GM23338 (cell line): ENCODE results near the gene SFSWAP. TPM values are rescaled to one million over a fixed set of nuclear protein-coding genes. Genes with fewer than 3 reads are reported as not detected.

Source experiments
- ATAC-seq: fragments of 200-7000 bp; cut with Tn5 transposase; 3 replicates; pipeline ENCODE4 v1.9.1; 2020
- DNase-seq: peaks from one replicate; pipeline ENCODE4 v3.0.0-alpha.2; 2015; ENCODE audit warnings: low spot score
- H2AFZ ChIP-seq: fragments of 200-600 bp; sonication (generic); 2 replicates; pipeline ENCODE4 v1.8.0; 2016; ENCODE audit warnings: antibody characterized with exemption, mild to moderate bottlenecking, moderate library complexity
- H3F3A ChIP-seq: fragments of 200-600 bp; sonication (generic); replicated peaks from 2 replicates; pipeline ENCODE4 v1.8.0; 2017; ENCODE audit warnings: antibody characterized with exemption, mixed run types, low read depth
- H3K27ac ChIP-seq: fragments of 200-600 bp; sonication (generic); 2 replicates; pipeline ENCODE4 v1.6.1; 2016; ENCODE audit warnings: low read depth
- H3K27me3 ChIP-seq: fragments of 200-600 bp; sonication (generic); 2 replicates; pipeline ENCODE4 v1.8.0; 2016; ENCODE audit warnings: mild to moderate bottlenecking, mixed run types, moderate library complexity; ENCODE audit not compliant: insufficient read depth
- H3K36me3 ChIP-seq: fragments of 200-600 bp; sonication (generic); 2 replicates; pipeline ENCODE4 v1.8.0; 2016; ENCODE audit warnings: mild to moderate bottlenecking; ENCODE audit not compliant: insufficient read depth
- H3K4me1 ChIP-seq: fragments of 200-600 bp; sonication (generic); 2 replicates; pipeline ENCODE4 v1.8.0; 2016; ENCODE audit warnings: mild to moderate bottlenecking, moderate library complexity; ENCODE audit not compliant: insufficient read depth
- H3K4me2 ChIP-seq: fragments of 200-600 bp; sonication (generic); 2 replicates; pipeline ENCODE4 v1.7.1; 2017; ENCODE audit warnings: mixed run types
- H3K4me3 ChIP-seq: fragments of 200-600 bp; sonication (generic); 2 replicates; pipeline ENCODE4 v1.6.1; 2016; ENCODE audit warnings: mixed run types
- H3K79me2 ChIP-seq: fragments of 200-600 bp; sonication (generic); replicated peaks from 2 replicates; pipeline ENCODE4 v1.8.0; 2017; ENCODE audit warnings: mild to moderate bottlenecking; ENCODE audit not compliant: insufficient read depth
- H3K9me2 ChIP-seq: fragments of 200-600 bp; sonication (generic); 2 replicates; pipeline ENCODE4 v1.8.0; 2017; ENCODE audit not compliant: insufficient read depth
- H4K20me1 ChIP-seq: fragments of 200-600 bp; sonication (generic); replicated peaks from 2 replicates; pipeline ENCODE4 v1.8.0; 2017; ENCODE audit warnings: mild to moderate bottlenecking; ENCODE audit not compliant: insufficient read depth
- H3K27ac Mint-ChIP-seq: 2 replicates; pipeline ENCODE4 v1.8.0; 2020; ENCODE audit warnings: inconsistent platforms, mild to moderate bottlenecking, moderate library complexity, mixed read lengths
- H3K27me3 Mint-ChIP-seq: 3 replicates; pipeline ENCODE4 v1.8.0; 2022; ENCODE audit warnings: low read depth, mild to moderate bottlenecking, moderate library complexity, mixed read lengths, inconsistent platforms; ENCODE audit not compliant: insufficient read depth, poor library complexity
- H3K36me3 Mint-ChIP-seq: 3 replicates; pipeline ENCODE4 v1.8.0; 2021; ENCODE audit warnings: low read depth, mild to moderate bottlenecking, inconsistent platforms, moderate library complexity, mixed read lengths
- H3K4me1 Mint-ChIP-seq: 3 replicates; pipeline ENCODE4 v1.8.0; 2020; ENCODE audit warnings: mild to moderate bottlenecking, inconsistent platforms, mixed read lengths
- H3K4me3 Mint-ChIP-seq: 3 replicates; pipeline ENCODE4 v1.8.0; 2021; ENCODE audit warnings: moderate library complexity, mild to moderate bottlenecking, inconsistent platforms, mixed read lengths
- H3K9me3 Mint-ChIP-seq: 3 replicates; pipeline ENCODE4 v1.8.0; 2020; ENCODE audit warnings: moderate library complexity, mild to moderate bottlenecking, inconsistent platforms, mixed read lengths
- ETS1 ChIP-seq: IDR thresholded peaks from 2 replicates; pipeline ENCODE4 v1.6.1; 2016; ENCODE audit warnings: antibody characterized with exemption
- EZH2 ChIP-seq: fragments of 200-600 bp; sonication (generic); IDR thresholded peaks from one replicate; pipeline ENCODE4 v1.8.0; 2017; ENCODE audit warnings: antibody characterized with exemption, mild to moderate bottlenecking, low read depth; ENCODE audit not compliant: unreplicated experiment
- EZH2phosphoT487 ChIP-seq: fragments of 200-600 bp; sonication (generic); IDR thresholded peaks from one replicate; pipeline ENCODE4 v1.8.1; 2018; ENCODE audit warnings: antibody characterized with exemption; ENCODE audit not compliant: unreplicated experiment
- JUNB ChIP-seq: IDR thresholded peaks from one replicate; pipeline ENCODE4 v1.6.1; 2016; ENCODE audit warnings: antibody characterized with exemption; ENCODE audit not compliant: unreplicated experiment
- NANOG ChIP-seq: IDR thresholded peaks from 2 replicates; pipeline ENCODE4 v1.6.1; 2016; ENCODE audit warnings: antibody characterized with exemption, borderline replicate concordance
- POLR2AphosphoS5 ChIP-seq: IDR thresholded peaks from 2 replicates; pipeline ENCODE4 v1.6.1; 2016; ENCODE audit warnings: antibody characterized with exemption, low read depth
- REST ChIP-seq: IDR thresholded peaks from one replicate; pipeline ENCODE4 v1.6.1; 2018; ENCODE audit warnings: antibody characterized with exemption; ENCODE audit not compliant: unreplicated experiment
- ZNF114 ChIP-seq: fragments of 250-450 bp; sonication (Bioruptor Pico); IDR thresholded peaks from 2 replicates; pipeline ENCODE4 v1.5.0; 2020; ENCODE audit warnings: mild to moderate bottlenecking, moderate library complexity
- polyA plus RNA-seq: library from polyadenylated mRNA; unstranded; fragments of >200 nt; fragmentation: Nextera tagmentation; extraction: Ambion mirVana; gene quantifications from 2 replicates; pipeline ENCODE4 v1.2.1, GENCODE V29; 2016
- total RNA-seq: library from RNA; depleted of rRNA; stranded (reverse); fragments of >200 nt; shearing (Covaris generic); gene quantifications from 2 replicates; pipeline ENCODE4 v1.2.3, GENCODE V29; 2014

The SFSWAP gene
- total and polyA plus RNA-seq, 2 experiments from 2014 or later = 41.0 to 49.8 TPM

GRCh38 chr12:131793243-131794022 is 82.5 kb downstream of the SFSWAP start:
- peak overlapping the region; percentile 68 for H3K27ac Mint-ChIP-seq
- DNase-seq = no peak
- no peaks in the 10 kb centered on the region for H3K27me3 ChIP-seq

More at GRCh38 chr12:131793243-131794022, 82.5 kb downstream of the SFSWAP start:
- Histone ChIP-seq H3K4me2 (no peak overlapping the region), H4K20me1 (no peaks in the 10 kb centered on the region; the same call in 1 of the 2 replicates), H3K4me1 (peaks cover 20% of the 10 kb centered on the region), H3F3A (peaks cover 15% of the 10 kb centered on the region; the same call in 1 of the 2 replicates), H3K9me2 (no peaks in the 10 kb centered on the region), H3K27ac (peak overlapping the region; percentile 79), H3K36me3 (peaks cover 5% of the 10 kb centered on the region), H3K4me3 (no peak overlapping the region), H3K79me2 (no peaks in the 10 kb centered on the region), H2AFZ (no peak overlapping the region)
- Mint-ChIP-seq H3K36me3 (peaks cover 72% of the 10 kb centered on the region), H3K4me1 (peaks cover 36% of the 10 kb centered on the region), H3K27me3 (peaks cover 17% of the 10 kb centered on the region), H3K4me3 (no peak overlapping the region), H3K9me3 (no peaks in the 10 kb centered on the region; the same call in 2 of the 3 replicates)
- TF ChIP-seq JUNB (no peak), POLR2AphosphoS5 (no peak), EZH2 (no peak), EZH2phosphoT487 (no peak), REST (no peak), NANOG (no peak), ZNF114 (CRISPR knock-in tag) (no peak), ETS1 (no peak)
- ATAC-seq = no peak
